ENCODE data around the gene CNOT6. TPM values are rescaled to one million over a fixed set of nuclear protein-coding genes. Genes with fewer than 3 reads are reported as not detected.

CNOT6 gene
- total RNA-seq, 1 donor from 2014 or later = 38.5 TPM

DNA sequence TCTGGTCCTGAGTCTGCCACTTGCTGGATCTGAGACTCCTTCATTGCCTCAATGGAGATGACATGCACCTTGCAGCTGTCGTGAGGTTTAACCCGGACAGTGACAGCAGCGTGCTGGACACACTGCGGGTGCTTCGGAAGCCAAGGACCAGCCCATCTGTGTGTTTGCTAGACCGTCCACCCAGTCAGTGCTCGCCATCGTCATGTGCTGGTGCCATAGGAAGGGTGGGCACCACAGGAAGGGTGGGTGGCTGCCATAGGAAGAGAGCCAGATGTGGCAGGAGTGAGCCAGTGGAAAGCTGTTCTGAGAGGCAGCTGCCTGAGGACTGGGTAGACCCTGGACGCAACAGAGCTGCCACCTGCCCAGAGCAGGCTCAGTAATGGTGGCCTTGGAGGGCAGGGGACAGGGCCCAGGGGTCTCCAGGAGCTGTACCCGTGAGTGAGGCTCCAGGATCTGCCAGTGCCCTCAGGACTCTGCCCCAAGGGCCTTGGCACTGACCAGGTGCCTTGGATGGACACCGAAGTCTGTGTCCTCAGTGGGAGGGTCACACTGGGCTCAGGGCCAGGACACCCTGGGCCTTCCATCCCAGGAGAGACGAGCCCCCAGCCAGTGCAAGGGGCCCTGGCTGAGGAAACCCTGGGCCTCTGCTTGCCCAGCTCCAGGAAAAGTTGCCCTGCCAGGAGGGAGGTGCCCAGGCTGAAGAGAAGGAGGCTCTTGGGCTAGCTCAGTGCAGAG lies 133.4 kb downstream of the CNOT6 start:
- Mint-ChIP-seq H3K4me3 (no peak overlapping the region), H3K4me1 (peaks cover 7% of the 10 kb centered on the region), H3K9me3 (no peaks in the 10 kb centered on the region), H3K27me3 (ENCODE audit: insufficient read depth, low read depth) (peaks cover 2% of the 10 kb centered on the region), H3K27ac (no peak overlapping the region), H3K36me3 (no peaks in the 10 kb centered on the region)
- TF ChIP-seq EZH2 (IDR thresholded peaks at IDR 0.05) (no peak), EZH2phosphoT487 (IDR thresholded peaks at IDR 0.05) (no peak), CTCF (IDR thresholded peaks at IDR 0.05) (no peak)
- H3K4me2 ChIP-seq = no peak overlapping the region
- H3K27me3 ChIP-seq = no peaks in the 10 kb centered on the region
- H3K4me1 ChIP-seq = no peaks in the 10 kb centered on the region
- H3K36me3 ChIP-seq = no peaks in the 10 kb centered on the region
- H3F3A ChIP-seq (ENCODE audit: low read depth) = no peaks in the 10 kb centered on the region
- H3K79me2 ChIP-seq (ENCODE audit: low read depth) = no peaks in the 10 kb centered on the region
- no peaks in the 10 kb centered on the region for H4K20me1 ChIP-seq (ENCODE audit: low read depth)
- H3K9me3 ChIP-seq (ENCODE audit: low read depth) = no peaks in the 10 kb centered on the region
- DNase-seq (ENCODE audit: low spot score) = no peak
- no peak overlapping the region for H3K27ac ChIP-seq
- no peak overlapping the region for H3K4me3 ChIP-seq
- H2AFZ ChIP-seq (replicated peaks) = no peak overlapping the region
- H3K9ac ChIP-seq = no peak overlapping the region

Small RNAs within 50 kb of the gene (small RNA-seq; reads per million reads assigned to genes)
- gene RNU6-525P = not detected

Other genes with a start within 250 kb of the CNOT6 start
- gene MAPK9, start 202.3 kb upstream of the CNOT6 start, total RNA-seq (ENCODE audit: low replicate concordance) = 31.5 and 40.6 TPM in 2 replicates
- 18.9 and 20.3 TPM in 2 replicates for gene GFPT2, start 141.0 kb upstream of the CNOT6 start, total RNA-seq (ENCODE audit: low replicate concordance)
- gene SCGB3A1, start 97.1 kb downstream of the CNOT6 start, total RNA-seq (ENCODE audit: low replicate concordance) = not detected in 2 replicates
- gene FLT4, start 155.2 kb downstream of the CNOT6 start, total RNA-seq (ENCODE audit: low replicate concordance) = 2.3 and 13.9 TPM in 2 replicates
- gene OR2Y1, start 245.7 kb downstream of the CNOT6 start, total RNA-seq (ENCODE audit: low replicate concordance) = not detected in 2 replicates